Thyroid gland (tissue), 4 donors: ENCODE data around the gene HOXC9. TPM values are rescaled to one million over a fixed set of nuclear protein-coding genes. Genes with fewer than 3 reads are reported as not detected.
A peak's percentile ranks its signal among the peaks of the same experiment; 100 is the strongest.

Experiments
- DNase-seq, 2 donors: peaks; one replicate each; pipeline ENCODE4 v3.0.0-alpha.2; 2019
- H3K27ac ChIP-seq, 3 donors: fragments of 200-600 bp; sonication (generic); 1 replicate in 2 of 3; 2 replicates in 1 of 3; pipeline ENCODE4 v1.5.1; 2016 to 2019; ENCODE audit warnings: mild to moderate bottlenecking in 1 of 3, moderate library complexity in 1 of 3
- H3K27me3 ChIP-seq: fragments of 200-600 bp; sonication (generic); one replicate; pipeline ENCODE4 v1.5.1; 2019
- H3K36me3 ChIP-seq, 2 donors: fragments of 200-600 bp; sonication (generic); one replicate each; pipeline ENCODE4 v1.5.1; 2016 to 2019
- H3K4me1 ChIP-seq, 2 donors: fragments of 200-600 bp; sonication (generic); one replicate each; pipeline ENCODE4 v1.5.1; 2017 to 2019
- H3K4me3 ChIP-seq, 3 donors: fragments of 200-600 bp; sonication (generic); replicated peaks in 1 of 3; 1 replicate in 2 of 3; 2 replicates in 1 of 3; pipeline ENCODE4 v1.5.1; 2016; ENCODE audit warnings: mild to moderate bottlenecking in 1 of 3
- H3K9me3 ChIP-seq: fragments of 200-600 bp; sonication (generic); one replicate; pipeline ENCODE4 v1.5.1; 2017
- POLR2A ChIP-seq, 2 donors: fragments of 450-650 bp; IDR thresholded peaks; one replicate each; pipeline ENCODE4 v1.6.1; 2017; ENCODE audit warnings: antibody characterized with exemption in 2 of 2, mild to moderate bottlenecking in 2 of 2, moderate library complexity in 1 of 2
- WGBS, 2 donors: methylation state at CpG; one replicate each; pipeline ENCODE4 v1.1.5; 2017; 5-methylcytosine and 5-hydroxymethylcytosine counted together
- intact Hi-C: fragments of 100-400 bp; cut with DNase I; formaldehyde crosslinking; loops from one replicate; pipeline ENCODE4 v1.15.1; 2023
- total RNA-seq, 4 donors: library from RNA; depleted of rRNA; stranded (reverse); fragments of >200 nt; gene quantifications; one replicate each; pipeline ENCODE4 v1.2.3, GENCODE V29; 2016
- TF ChIP-seq, protein P1 (sequence below), 6 experiments: fragments of 200-600 bp in 3 of 6; fragments of 450-650 bp in 3 of 6; sonication (generic) in 3 of 6; IDR thresholded peaks; one replicate each; pipeline ENCODE4 v1.5.1; 2016 to 2019; ENCODE audit warnings: antibody characterized with exemption in 6 of 6, mild to moderate bottlenecking in 2 of 6, inconsistent platforms in 1 of 6, moderate library complexity in 1 of 6

HOXC9 gene
- total RNA-seq, result under 1 TPM in 2 of 4 donors, not detected in 2; 0.22 to 0.27 TPM

DNA sequence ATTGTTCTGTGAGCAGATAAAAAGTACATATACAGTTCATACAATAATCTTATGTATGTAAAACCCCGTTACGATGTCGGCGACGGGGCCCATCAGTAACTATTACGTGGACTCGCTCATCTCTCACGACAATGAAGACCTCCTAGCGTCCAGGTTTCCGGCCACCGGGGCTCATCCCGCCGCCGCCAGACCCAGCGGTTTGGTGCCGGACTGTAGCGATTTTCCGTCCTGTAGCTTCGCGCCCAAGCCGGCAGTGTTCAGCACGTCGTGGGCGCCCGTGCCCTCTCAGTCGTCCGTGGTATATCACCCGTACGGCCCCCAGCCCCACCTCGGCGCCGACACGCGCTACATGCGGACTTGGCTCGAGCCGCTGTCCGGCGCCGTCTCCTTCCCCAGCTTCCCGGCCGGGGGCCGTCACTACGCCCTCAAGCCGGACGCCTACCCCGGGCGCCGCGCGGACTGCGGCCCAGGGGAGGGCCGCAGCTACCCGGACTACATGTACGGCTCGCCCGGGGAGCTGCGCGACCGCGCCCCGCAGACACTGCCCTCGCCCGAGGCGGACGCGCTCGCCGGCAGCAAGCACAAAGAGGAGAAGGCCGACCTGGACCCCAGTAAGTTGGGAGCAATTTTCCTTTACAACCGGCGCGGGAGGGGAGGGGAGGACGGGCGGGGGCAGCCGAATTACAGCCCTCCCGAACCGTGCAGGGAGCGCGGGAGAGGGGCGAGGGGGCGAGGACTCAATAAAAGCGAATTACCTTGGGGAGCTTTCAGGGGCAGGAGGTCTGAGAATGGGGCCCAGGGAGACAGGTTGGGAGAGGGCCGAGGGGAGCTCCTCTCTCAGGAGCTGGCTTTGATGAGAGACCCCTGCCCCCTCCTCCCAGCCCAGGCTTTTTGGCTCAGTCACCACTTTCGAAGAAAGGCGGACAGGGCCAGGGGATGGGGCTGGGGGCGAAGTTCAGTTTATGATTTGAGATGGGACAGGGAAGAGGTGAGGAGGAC, at the start of gene HOXC9:
TSS of gene HOXC9 (plus strand) at position 46 of the 999 bp plus-strand sequence. CDS start at position 74, 28 bp downstream.
- Histone ChIP-seq H3K4me3 (no peak within 1 kb of the TSS), H3K4me1 (peaks cover 4 to 29% of the 10 kb centered on the region in 2 donors), H3K36me3 (no peaks in the 10 kb centered on the region), H3K27me3 (peaks cover 92% of the 10 kb centered on the region), H3K9me3 (no peaks in the 10 kb centered on the region), H3K27ac (peak within 1 kb of the TSS in 1 of 3 donors; percentile 7)
- 3 to 5% methylated on average over 32 to 36 of the region's 87 CpGs for WGBS, 2 donors
- intact Hi-C loops, result no loop called here
- TF ChIP-seq, protein P1, sequence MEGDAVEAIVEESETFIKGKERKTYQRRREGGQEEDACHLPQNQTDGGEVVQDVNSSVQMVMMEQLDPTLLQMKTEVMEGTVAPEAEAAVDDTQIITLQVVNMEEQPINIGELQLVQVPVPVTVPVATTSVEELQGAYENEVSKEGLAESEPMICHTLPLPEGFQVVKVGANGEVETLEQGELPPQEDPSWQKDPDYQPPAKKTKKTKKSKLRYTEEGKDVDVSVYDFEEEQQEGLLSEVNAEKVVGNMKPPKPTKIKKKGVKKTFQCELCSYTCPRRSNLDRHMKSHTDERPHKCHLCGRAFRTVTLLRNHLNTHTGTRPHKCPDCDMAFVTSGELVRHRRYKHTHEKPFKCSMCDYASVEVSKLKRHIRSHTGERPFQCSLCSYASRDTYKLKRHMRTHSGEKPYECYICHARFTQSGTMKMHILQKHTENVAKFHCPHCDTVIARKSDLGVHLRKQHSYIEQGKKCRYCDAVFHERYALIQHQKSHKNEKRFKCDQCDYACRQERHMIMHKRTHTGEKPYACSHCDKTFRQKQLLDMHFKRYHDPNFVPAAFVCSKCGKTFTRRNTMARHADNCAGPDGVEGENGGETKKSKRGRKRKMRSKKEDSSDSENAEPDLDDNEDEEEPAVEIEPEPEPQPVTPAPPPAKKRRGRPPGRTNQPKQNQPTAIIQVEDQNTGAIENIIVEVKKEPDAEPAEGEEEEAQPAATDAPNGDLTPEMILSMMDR (IDR thresholded peaks at IDR 0.05), result no peak
- DNase-seq, result no peak

DNA sequence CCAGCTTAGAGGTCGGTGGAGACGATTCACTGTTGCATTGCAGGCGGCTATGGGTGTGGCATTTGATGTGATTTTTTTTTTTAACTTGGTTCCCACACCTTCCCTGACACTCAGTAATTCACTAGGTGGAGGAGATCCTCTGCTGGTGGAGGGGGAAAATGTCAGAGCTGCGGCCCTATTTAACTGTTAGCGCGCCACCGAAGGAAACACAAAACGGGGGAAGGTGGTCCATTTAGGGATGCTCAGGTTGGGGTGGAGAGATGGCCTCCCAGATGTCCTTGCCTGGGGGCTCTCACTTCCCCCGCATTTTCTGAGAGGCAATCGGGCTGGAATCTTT, 49.6 kb upstream of the HOXC9 start:
- whole genome bisulfite sequencing, 2 donors, result 2 to 5% methylated on average over 10 of the region's 10 CpGs
- intact Hi-C loops, result no loop called here
- TF ChIP-seq, protein P1 (IDR thresholded peaks at IDR 0.05), result no peak
- no peak for TF ChIP-seq POLR2A (IDR thresholded peaks at IDR 0.05)
- H3K27me3 ChIP-seq, result peaks cover 68% of the 10 kb centered on the region
- H3K9me3 ChIP-seq, result no peaks in the 10 kb centered on the region
- H3K4me3 ChIP-seq, result no peak overlapping the region
- H3K36me3 ChIP-seq, result no peaks in the 10 kb centered on the region
- no peak overlapping the region for H3K27ac ChIP-seq
- H3K4me1 ChIP-seq, result peaks cover 5 to 13% of the 10 kb centered on the region in 2 donors
- no peak for DNase-seq

DNA sequence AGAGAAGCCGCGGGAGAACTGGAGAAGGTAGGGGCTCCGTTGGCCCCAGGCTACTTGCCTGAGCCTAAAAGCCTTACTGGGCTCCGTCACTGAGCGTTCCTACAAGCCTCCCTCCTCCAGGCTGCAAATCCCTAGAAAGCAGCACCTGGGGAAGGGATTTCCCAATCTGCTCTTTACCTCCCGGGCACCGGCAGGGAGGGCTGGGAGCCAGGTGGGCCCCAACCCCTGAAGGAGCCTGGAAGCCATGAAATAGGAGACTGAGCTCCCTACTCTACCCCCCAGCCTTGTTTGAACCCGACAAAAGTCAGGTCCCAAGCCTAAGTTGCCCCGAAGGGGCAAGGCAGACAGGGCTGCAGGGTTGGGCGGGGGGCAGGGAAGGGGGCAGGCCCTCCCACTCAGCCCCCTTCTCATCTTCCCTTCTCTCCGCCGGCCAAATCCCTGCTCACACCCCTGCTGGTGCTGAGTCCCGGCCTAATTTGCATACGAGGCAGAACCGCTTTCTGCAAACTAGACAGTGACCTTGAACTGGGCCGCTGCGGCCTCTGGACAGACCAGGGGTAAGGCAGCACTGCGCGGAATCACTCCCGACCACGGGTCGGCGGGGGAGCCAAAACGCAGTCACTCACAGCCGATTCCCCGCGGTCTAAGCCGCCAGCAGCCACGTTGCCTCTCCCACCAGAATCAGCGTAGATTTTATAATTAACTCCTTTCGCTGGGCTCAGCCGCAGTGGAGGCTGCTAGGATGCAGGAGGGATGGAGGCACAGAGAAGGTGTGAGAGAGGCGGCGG, 49.0 kb upstream of the HOXC9 start:
- TF ChIP-seq, protein P1 (IDR thresholded peaks at IDR 0.05), result no peak
- no peak for TF ChIP-seq POLR2A (IDR thresholded peaks at IDR 0.05)
- Histone ChIP-seq H3K27ac (no peak overlapping the region), H3K36me3 (no peaks in the 10 kb centered on the region), H3K27me3 (peaks cover 67% of the 10 kb centered on the region), H3K4me1 (peaks cover 5 to 14% of the 10 kb centered on the region in 2 donors), H3K4me3 (no peak overlapping the region), H3K9me3 (no peaks in the 10 kb centered on the region)
- no peak for DNase-seq
- 5% methylated on average over 30 to 32 of the region's 34 CpGs for WGBS, 2 donors
- intact Hi-C loops, result no loop called here

DNA sequence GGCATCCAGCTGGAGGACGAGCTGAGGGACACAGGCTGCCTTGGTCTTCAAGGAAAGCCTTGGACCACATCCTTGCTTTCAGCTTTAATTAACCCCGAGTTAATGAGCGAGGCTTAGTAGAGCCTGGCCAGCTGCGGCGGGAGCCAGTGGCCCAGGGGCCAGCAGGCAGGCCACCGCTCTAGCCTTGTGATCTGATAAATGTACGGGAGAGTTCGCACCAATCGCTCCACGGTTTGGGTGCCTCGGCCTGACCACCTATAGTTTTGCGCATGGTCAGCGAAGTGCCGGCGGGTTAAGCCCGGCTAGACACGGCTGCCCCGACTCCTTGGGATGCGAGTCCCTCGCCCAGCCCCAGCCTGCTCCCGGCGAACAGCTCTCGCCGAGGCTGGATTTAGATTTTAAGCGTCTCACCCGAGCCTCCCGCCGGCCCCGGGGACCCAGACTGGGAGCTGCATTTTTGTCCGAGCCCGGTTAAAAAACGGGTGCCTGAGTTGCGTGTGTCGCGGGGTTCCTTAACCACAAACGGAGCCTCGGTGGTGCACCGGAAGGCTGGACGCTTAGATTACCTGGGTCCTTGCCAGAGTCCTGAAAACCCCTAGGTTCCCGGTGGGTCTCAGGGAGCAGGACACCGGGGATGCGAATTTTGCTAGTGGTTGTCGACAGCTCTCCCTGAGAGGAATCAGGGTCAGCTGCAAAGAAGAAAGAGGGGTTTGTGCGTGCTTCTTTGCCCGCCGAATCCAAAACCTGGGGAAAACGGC, 48.2 kb upstream of the HOXC9 start:
- DNase-seq, result no peak
- TF ChIP-seq, protein P1 (IDR thresholded peaks at IDR 0.05), result no peak
- TF ChIP-seq POLR2A (IDR thresholded peaks at IDR 0.05), result no peak
- no peaks in the 10 kb centered on the region for H3K36me3 ChIP-seq
- H3K9me3 ChIP-seq, result no peaks in the 10 kb centered on the region
- H3K4me3 ChIP-seq, result no peak overlapping the region
- H3K4me1 ChIP-seq, result peaks cover 5 to 14% of the 10 kb centered on the region in 2 donors
- no peak overlapping the region for H3K27ac ChIP-seq
- intact Hi-C loops, result no loop called here
- WGBS, 2 donors, result 3 to 7% methylated on average over 38 to 43 of the region's 47 CpGs
- H3K27me3 ChIP-seq, result peaks cover 67% of the 10 kb centered on the region
